ENCODE data around the gene LIPT2. TPM values are rescaled to one million over a fixed set of nuclear protein-coding genes. Genes with fewer than 3 reads are reported as not detected.

LIPT2 gene
- polyA plus RNA-seq, 1 of the 3 experiments (the other 2 are of a cell fraction) = 4.6 TPM

GRCh38 chr11:74533421-74533820 is 39.9 kb upstream of the LIPT2 start:
- CTCF ChIA-PET = no interaction called here
- TF ChIP-seq ELF1 (IDR thresholded peaks at IDR 0.05) (no peak), YY1 (IDR thresholded peaks at IDR 0.05; ENCODE audit: low read depth) (no peak), FOXM1 (IDR thresholded peaks at IDR 0.05; ENCODE audit: low read depth) (no peak), RCOR1 (IDR thresholded peaks at IDR 0.05; ENCODE audit: low read length) (no peak), TAF1 (IDR thresholded peaks at IDR 0.05; ENCODE audit: borderline replicate concordance, low read depth, low read length) (no peak), RAD21 (IDR thresholded peaks at IDR 0.05; ENCODE audit: low read length) (no peak), NFIC (IDR thresholded peaks at IDR 0.05; ENCODE audit: borderline replicate concordance) (no peak), MEF2A (IDR thresholded peaks at IDR 0.05; ENCODE audit: borderline replicate concordance, low read depth) (no peak), POLR2AphosphoS5 (IDR thresholded peaks at IDR 0.05; ENCODE audit: low read depth, low read length) (no peak), TEAD4 (IDR thresholded peaks at IDR 0.05; ENCODE audit: borderline replicate concordance, insufficient read depth) (no peak)
- TF ChIP-seq, protein P1, sequence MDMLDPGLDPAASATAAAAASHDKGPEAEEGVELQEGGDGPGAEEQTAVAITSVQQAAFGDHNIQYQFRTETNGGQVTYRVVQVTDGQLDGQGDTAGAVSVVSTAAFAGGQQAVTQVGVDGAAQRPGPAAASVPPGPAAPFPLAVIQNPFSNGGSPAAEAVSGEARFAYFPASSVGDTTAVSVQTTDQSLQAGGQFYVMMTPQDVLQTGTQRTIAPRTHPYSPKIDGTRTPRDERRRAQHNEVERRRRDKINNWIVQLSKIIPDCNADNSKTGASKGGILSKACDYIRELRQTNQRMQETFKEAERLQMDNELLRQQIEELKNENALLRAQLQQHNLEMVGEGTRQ (IDR thresholded peaks at IDR 0.05; ENCODE audit: borderline replicate concordance, low read depth, low read length) = no peak
- TF ChIP-seq, protein P2, sequence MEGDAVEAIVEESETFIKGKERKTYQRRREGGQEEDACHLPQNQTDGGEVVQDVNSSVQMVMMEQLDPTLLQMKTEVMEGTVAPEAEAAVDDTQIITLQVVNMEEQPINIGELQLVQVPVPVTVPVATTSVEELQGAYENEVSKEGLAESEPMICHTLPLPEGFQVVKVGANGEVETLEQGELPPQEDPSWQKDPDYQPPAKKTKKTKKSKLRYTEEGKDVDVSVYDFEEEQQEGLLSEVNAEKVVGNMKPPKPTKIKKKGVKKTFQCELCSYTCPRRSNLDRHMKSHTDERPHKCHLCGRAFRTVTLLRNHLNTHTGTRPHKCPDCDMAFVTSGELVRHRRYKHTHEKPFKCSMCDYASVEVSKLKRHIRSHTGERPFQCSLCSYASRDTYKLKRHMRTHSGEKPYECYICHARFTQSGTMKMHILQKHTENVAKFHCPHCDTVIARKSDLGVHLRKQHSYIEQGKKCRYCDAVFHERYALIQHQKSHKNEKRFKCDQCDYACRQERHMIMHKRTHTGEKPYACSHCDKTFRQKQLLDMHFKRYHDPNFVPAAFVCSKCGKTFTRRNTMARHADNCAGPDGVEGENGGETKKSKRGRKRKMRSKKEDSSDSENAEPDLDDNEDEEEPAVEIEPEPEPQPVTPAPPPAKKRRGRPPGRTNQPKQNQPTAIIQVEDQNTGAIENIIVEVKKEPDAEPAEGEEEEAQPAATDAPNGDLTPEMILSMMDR (IDR thresholded peaks at IDR 0.05) = no peak
- Histone ChIP-seq H3K9me2 (no peaks in the 10 kb centered on the region), H3K4me3 (ENCODE audit: low read depth in 2 of 2, low read length in 1 of 2) (no peak overlapping the region), H3K27ac (ENCODE audit: low read depth in 2 of 2, low read length in 1 of 2) (no peak overlapping the region), H3K4me1 (ENCODE audit: control insufficient read depth in 1 of 2, insufficient read depth in 2 of 2, low read depth in 1 of 2, low read length in 1 of 2) (no peaks in the 10 kb centered on the region; a peak in 1 of 4 replicates), H3F3A (replicated peaks; ENCODE audit: insufficient read depth) (no peaks in the 10 kb centered on the region), H3K9ac (no peak overlapping the region), H2AFZ (ENCODE audit: low read depth) (no peak overlapping the region), H4K20me1 (ENCODE audit: insufficient read depth) (no peaks in the 10 kb centered on the region), H3K9me3 (no peaks in the 10 kb centered on the region), H3K36me3 (replicated peaks in 1 of 2; ENCODE audit: control insufficient read depth in 1 of 2, insufficient read depth in 2 of 2, low read length in 1 of 2) (no peaks in the 10 kb centered on the region), H3K27me3 (ENCODE audit: insufficient read depth) (no peaks in the 10 kb centered on the region), H3K79me2 (ENCODE audit: insufficient read depth) (no peaks in the 10 kb centered on the region), H3K4me2 (no peak overlapping the region)
- POLR2A ChIA-PET = no interaction called here
- 78% methylated on average over 9 of the region's 9 CpGs for WGBS (ENCODE audit: low lambda C conversion rate)
- no peak for DNase-seq

- no peak overlapping the region for H3K4me2 ChIP-seq
- H2AFZ ChIP-seq (ENCODE audit: low read depth) = no peak overlapping the region
- no peaks in the 10 kb centered on the region for H4K20me1 ChIP-seq (ENCODE audit: insufficient read depth)
- H3K9me3 ChIP-seq = no peaks in the 10 kb centered on the region
- H3K36me3 ChIP-seq (replicated peaks in 1 of 2; ENCODE audit: control insufficient read depth in 1 of 2, insufficient read depth in 2 of 2, low read length in 1 of 2) = no peaks in the 10 kb centered on the region
- no peak overlapping the region for H3K9ac ChIP-seq
- H3K9me2 ChIP-seq = no peaks in the 10 kb centered on the region
- CTCF ChIA-PET = no interaction called here
- WGBS (ENCODE audit: low lambda C conversion rate) = 88% methylated on average over 5 of the region's 5 CpGs
- H3K27ac ChIP-seq (ENCODE audit: low read depth in 2 of 2, low read length in 1 of 2) = no peak overlapping the region
- POLR2A ChIA-PET = no interaction called here
- no peak for DNase-seq
- H3K4me3 ChIP-seq (ENCODE audit: low read depth in 2 of 2, low read length in 1 of 2) = no peak overlapping the region
- no peaks in the 10 kb centered on the region for H3K79me2 ChIP-seq (ENCODE audit: insufficient read depth)
- H3F3A ChIP-seq (replicated peaks; ENCODE audit: insufficient read depth) = no peaks in the 10 kb centered on the region
- no peaks in the 10 kb centered on the region for H3K27me3 ChIP-seq (ENCODE audit: insufficient read depth)
- H3K4me1 ChIP-seq (ENCODE audit: control insufficient read depth in 1 of 2, insufficient read depth in 2 of 2, low read depth in 1 of 2, low read length in 1 of 2) = no peaks in the 10 kb centered on the region; a peak in 1 of 4 replicates
- TF ChIP-seq ELF1 (IDR thresholded peaks at IDR 0.05) (no peak), RXRA (IDR thresholded peaks at IDR 0.05; ENCODE audit: borderline replicate concordance, low read depth) (no peak), RFX5 (IDR thresholded peaks at IDR 0.05; ENCODE audit: low read length) (no peak), FOXM1 (IDR thresholded peaks at IDR 0.05; ENCODE audit: low read depth) (no peak), YY1 (IDR thresholded peaks at IDR 0.05; ENCODE audit: low read depth) (no peak), NFIC (IDR thresholded peaks at IDR 0.05; ENCODE audit: borderline replicate concordance) (no peak), FOXJ3 (CRISPR knock-in tag; IDR thresholded peaks at IDR 0.05) (no peak), TEAD4 (IDR thresholded peaks at IDR 0.05; ENCODE audit: borderline replicate concordance, insufficient read depth) (no peak), ZBTB33 (IDR thresholded peaks at IDR 0.05; ENCODE audit: borderline replicate concordance, low read depth) (no peak), NRF1 (IDR thresholded peaks at IDR 0.05; ENCODE audit: low read depth, low read length) (no peak), RCOR1 (IDR thresholded peaks at IDR 0.05; ENCODE audit: low read length) (no peak), SMC3 (IDR thresholded peaks at IDR 0.05; ENCODE audit: low read depth, low read length) (no peak), MXI1 (IDR thresholded peaks at IDR 0.05; ENCODE audit: low read depth, low read length) (no peak), GABPA (IDR thresholded peaks at IDR 0.05; ENCODE audit: low read depth) (no peak)
- TF ChIP-seq, protein P2 (IDR thresholded peaks at IDR 0.05) = no peak
Observed at GRCh38 chr11:74532501-74533246, 39.1 kb upstream of the LIPT2 start.
